ENCODE measurements around the gene SOBP.

The SOBP gene

DNA sequence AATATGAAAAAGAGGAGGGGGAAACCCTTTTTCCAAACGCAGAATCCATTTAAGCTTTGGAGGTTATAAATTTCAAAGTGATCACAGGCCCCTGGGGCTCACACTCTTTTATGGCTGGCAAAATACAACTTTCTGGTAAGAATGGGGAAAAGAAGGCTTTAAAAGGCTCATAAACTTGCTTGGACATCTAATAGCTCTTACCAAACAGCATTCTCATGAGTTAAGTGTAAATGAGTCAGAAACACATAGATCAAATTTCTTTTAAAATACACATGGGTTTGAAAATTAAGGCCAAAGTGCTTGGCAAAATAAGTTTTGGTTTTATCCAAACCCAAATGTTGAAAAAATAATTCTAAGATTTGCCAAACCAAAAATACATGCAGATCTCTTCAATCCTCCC lies 154.6 kb downstream of the SOBP start:
- H3K4me1 Mint-ChIP-seq, result peaks cover 61% of the 10 kb centered on the region
- peak overlapping the region; percentile 33 to 59 (median 46) for H3K27ac Mint-ChIP-seq
- no peaks in the 10 kb centered on the region for H3K9me3 Mint-ChIP-seq
- H3K27me3 Mint-ChIP-seq (ENCODE audit: low read depth), result peaks cover 3% of the 10 kb centered on the region
- no peaks in the 10 kb centered on the region for H3K36me3 Mint-ChIP-seq (ENCODE audit: low read depth)
- no peak overlapping the region for H3K4me3 Mint-ChIP-seq
- TF ChIP-seq, protein P1, sequence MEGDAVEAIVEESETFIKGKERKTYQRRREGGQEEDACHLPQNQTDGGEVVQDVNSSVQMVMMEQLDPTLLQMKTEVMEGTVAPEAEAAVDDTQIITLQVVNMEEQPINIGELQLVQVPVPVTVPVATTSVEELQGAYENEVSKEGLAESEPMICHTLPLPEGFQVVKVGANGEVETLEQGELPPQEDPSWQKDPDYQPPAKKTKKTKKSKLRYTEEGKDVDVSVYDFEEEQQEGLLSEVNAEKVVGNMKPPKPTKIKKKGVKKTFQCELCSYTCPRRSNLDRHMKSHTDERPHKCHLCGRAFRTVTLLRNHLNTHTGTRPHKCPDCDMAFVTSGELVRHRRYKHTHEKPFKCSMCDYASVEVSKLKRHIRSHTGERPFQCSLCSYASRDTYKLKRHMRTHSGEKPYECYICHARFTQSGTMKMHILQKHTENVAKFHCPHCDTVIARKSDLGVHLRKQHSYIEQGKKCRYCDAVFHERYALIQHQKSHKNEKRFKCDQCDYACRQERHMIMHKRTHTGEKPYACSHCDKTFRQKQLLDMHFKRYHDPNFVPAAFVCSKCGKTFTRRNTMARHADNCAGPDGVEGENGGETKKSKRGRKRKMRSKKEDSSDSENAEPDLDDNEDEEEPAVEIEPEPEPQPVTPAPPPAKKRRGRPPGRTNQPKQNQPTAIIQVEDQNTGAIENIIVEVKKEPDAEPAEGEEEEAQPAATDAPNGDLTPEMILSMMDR (IDR thresholded peaks at IDR 0.05; ENCODE audit: unreplicated experiment in 3 of 3), result no peak

DNA sequence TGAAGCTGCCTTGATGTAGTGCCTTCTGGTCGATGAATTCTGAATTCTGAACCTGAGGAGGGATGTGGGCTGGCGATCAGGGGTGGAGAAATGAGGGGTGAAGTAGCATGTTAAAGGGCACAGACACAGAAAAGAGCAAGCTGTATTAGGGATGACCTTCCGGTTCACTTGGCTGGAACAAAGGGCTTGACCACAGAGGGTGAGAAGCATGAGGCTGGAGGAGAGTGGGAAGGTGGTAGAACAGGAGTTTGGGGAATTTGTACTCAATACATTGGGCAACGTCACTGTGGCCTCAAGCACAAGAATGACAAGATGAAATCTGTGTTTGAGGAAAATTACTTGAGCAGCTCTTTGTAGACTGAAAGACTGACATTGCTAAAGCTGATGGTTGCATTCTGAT lies 155.8 kb downstream of the SOBP start:
- Mint-ChIP-seq H3K27me3 (ENCODE audit: low read depth) (peaks cover 3% of the 10 kb centered on the region), H3K4me1 (peaks cover 50% of the 10 kb centered on the region), H3K27ac (peak overlapping the region in 2 of 3 experiments; percentile 2), H3K9me3 (no peaks in the 10 kb centered on the region), H3K36me3 (ENCODE audit: low read depth) (peaks cover 5% of the 10 kb centered on the region), H3K4me3 (no peak overlapping the region)
- TF ChIP-seq, protein P1 (IDR thresholded peaks at IDR 0.05; ENCODE audit: unreplicated experiment in 3 of 3), result no peak

DNA sequence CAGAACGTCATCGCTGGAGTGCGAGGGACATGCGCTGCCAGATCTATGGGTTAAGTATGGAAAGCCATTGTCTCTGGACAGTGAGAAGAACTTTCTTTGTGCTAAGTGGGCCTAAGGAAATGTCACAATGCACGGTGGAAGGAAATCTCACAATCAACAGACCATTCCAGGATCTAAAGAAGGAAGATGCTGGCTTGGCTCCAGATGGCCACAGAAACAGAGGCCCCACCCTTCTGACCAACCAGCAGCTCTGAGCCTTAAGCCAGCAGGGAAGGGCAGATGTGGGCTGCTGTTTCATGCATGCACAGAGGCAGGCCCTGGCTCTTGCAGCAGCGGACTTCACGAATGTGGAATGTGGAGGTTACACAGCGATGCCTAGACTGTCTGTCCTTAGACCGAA lies 156.3 kb downstream of the SOBP start:
- H3K27me3 Mint-ChIP-seq (ENCODE audit: low read depth), result peaks cover 3% of the 10 kb centered on the region
- H3K9me3 Mint-ChIP-seq, result no peaks in the 10 kb centered on the region
- peaks cover 47% of the 10 kb centered on the region for H3K4me1 Mint-ChIP-seq
- peaks cover 8% of the 10 kb centered on the region for H3K36me3 Mint-ChIP-seq (ENCODE audit: low read depth)
- TF ChIP-seq, protein P1 (IDR thresholded peaks at IDR 0.05; ENCODE audit: unreplicated experiment in 3 of 3), result no peak
- H3K4me3 Mint-ChIP-seq, result no peak overlapping the region
- H3K27ac Mint-ChIP-seq, result peak overlapping the region in 1 of 3 experiments; percentile 2

DNA sequence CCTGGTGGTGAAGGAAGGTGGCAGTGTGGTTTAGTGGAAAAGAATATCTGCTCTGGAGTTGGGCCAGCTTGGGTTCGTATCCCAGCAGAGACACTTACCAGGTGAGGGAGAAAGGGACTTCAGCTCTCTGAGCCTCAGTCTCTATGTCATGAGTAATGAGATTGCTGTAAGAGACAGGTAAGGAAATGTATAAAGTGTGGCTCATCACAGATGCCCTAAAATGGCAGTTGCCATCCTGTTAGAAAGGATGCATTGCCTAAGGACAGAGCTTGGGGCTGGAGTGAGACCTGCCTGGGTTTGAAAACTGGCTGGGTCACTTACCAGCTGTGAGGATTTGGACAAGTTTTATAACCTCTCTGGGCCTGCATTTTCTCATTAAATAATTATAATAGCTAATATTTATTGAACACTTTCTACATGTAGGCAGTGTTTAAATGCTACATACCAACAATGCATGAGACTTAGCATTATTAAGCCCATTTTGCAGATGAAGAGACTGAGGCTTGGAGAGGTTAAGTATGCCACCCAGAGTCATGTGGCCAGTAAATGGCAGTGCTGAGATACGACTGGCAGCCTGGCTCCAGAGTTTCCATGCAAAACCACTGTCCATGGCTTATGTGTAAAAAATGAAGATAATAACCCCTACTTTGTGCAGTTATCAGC lies 157.0 kb downstream of the SOBP start:
- Mint-ChIP-seq H3K36me3 (ENCODE audit: low read depth) (peaks cover 15% of the 10 kb centered on the region), H3K4me1 (peaks cover 40% of the 10 kb centered on the region), H3K27me3 (ENCODE audit: low read depth) (peaks cover 3% of the 10 kb centered on the region), H3K9me3 (peaks cover 2% of the 10 kb centered on the region), H3K4me3 (no peak overlapping the region), H3K27ac (no peak overlapping the region)
- TF ChIP-seq, protein P1 (IDR thresholded peaks at IDR 0.05; ENCODE audit: unreplicated experiment in 3 of 3), result no peak

DNA sequence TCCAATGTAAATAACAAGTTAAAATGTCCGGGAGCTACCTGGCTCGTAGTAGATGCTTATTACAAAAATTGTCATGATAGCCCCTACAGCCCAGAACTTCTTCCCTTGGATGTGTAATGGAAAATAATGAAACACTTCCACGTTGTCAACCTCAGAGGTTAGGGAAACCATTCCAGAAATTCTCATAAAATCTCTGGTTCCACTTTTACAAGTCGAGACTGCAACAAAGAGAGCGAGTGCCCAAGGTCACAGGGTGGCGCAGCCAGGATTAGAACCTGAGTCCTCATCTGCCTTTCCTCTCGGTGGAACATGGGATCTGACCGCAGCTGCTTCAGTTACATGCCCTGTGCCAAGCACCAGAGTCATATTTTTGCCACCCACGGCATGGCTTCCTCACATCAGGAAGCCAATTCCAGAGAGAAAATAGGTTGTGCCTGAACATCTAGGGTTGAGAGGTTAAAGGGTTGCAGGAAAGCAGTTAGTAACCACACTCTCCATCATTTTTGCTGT lies 157.6 kb downstream of the SOBP start:
- Mint-ChIP-seq H3K27me3 (ENCODE audit: low read depth) (peaks cover 3% of the 10 kb centered on the region), H3K4me1 (peaks cover 34% of the 10 kb centered on the region), H3K36me3 (ENCODE audit: low read depth) (peaks cover 21% of the 10 kb centered on the region), H3K9me3 (peaks cover 6% of the 10 kb centered on the region), H3K27ac (peak overlapping the region in 2 of 3 experiments; percentile 12 to 19), H3K4me3 (no peak overlapping the region)
- TF ChIP-seq, protein P1 (IDR thresholded peaks at IDR 0.05; ENCODE audit: unreplicated experiment in 3 of 3), result no peak

DNA sequence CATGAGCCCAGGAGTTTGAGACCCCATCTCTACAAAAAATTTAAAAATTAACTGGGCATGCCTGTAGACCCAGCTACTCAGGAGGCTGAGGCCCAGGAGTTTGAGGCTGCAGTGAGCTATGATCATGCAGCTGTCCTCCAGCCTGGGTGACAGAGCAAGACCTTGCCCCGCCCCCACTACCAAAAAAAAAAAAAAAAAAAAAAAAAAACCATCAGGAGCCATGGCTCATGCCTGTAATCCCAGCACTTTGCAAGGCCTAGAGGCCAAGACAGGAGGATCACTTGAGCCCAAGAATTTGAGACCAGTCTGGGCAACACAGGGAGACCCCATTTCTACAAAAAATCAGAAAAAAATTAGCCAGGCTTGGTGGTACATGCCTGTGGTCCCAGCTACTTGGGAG lies 159.1 kb downstream of the SOBP start:
- TF ChIP-seq, protein P1 (IDR thresholded peaks at IDR 0.05; ENCODE audit: unreplicated experiment in 3 of 3), result no peak
- Mint-ChIP-seq H3K4me3 (no peak overlapping the region), H3K36me3 (ENCODE audit: low read depth) (peaks cover 22% of the 10 kb centered on the region), H3K9me3 (peaks cover 6% of the 10 kb centered on the region), H3K4me1 (peaks cover 29% of the 10 kb centered on the region), H3K27me3 (ENCODE audit: low read depth) (peaks cover 3% of the 10 kb centered on the region), H3K27ac (peak overlapping the region in 1 of 3 experiments; percentile 12)

Data from nephron (organoid).